Body of pancreas (tissue), 4 donors: ENCODE measurements around the gene SLC26A11. TPM values are rescaled to one million over a fixed set of nuclear protein-coding genes. Genes with fewer than 3 reads are reported as not detected.

Source experiments
- ATAC-seq: fragments of 150-250 bp; one replicate; pipeline ENCODE4 v1.9.1; 2016
- DNase-seq, 4 donors: peaks; one replicate each; pipeline ENCODE4 v3.0.0-alpha.2; 2019
- H3K27ac ChIP-seq, 4 donors: fragments of 200-600 bp; sonication (generic); 1 replicate in 3 of 4; 2 replicates in 1 of 4; pipeline versions ENCODE4 v1.5.1 to v1.6.1; 2016 to 2019; ENCODE audit warnings: mild to moderate bottlenecking in 1 of 4, mixed read lengths in 1 of 4, moderate library complexity in 1 of 4
- H3K27me3 ChIP-seq, 2 donors: fragments of 200-600 bp; sonication (generic); one replicate each; pipeline ENCODE4 v1.6.0; 2016; ENCODE audit warnings: mild to moderate bottlenecking in 1 of 2
- H3K36me3 ChIP-seq, 2 donors: fragments of 200-600 bp; sonication (generic); replicated peaks in 1 of 2; 2 replicates each; pipeline ENCODE4 v1.5.1; 2016; ENCODE audit warnings: low read depth in 2 of 2; ENCODE audit not compliant: insufficient read depth in 1 of 2
- H3K4me1 ChIP-seq: fragments of 200-600 bp; sonication (generic); one replicate; pipeline ENCODE4 v1.6.0; 2016
- H3K4me3 ChIP-seq, 2 donors: fragments of 200-600 bp; sonication (generic); 1 replicate in 1 of 2; 2 replicates in 1 of 2; pipeline ENCODE4 v1.5.1; 2016 to 2019
- H3K9me3 ChIP-seq, 3 donors: fragments of 200-600 bp; sonication (generic); 1 replicate in 2 of 3; 2 replicates in 1 of 3; pipeline ENCODE4 v1.5.1; 2016
- POLR2A ChIP-seq, 3 donors: fragments of 450-650 bp; IDR thresholded peaks; one replicate each; pipeline ENCODE4 v1.6.1; 2016; ENCODE audit warnings: antibody characterized with exemption in 3 of 3, mild to moderate bottlenecking in 2 of 3
- WGBS, 2 donors: methylation state at CpG; one replicate each; pipeline ENCODE4 v1.1.5; 2017; 5-methylcytosine and 5-hydroxymethylcytosine counted together
- intact Hi-C: fragments of 100-400 bp; cut with DNase I; formaldehyde crosslinking; loops from one replicate; pipeline ENCODE4 v1.15.1; 2023
- total RNA-seq, 2 donors: library from RNA; depleted of rRNA; stranded (reverse); fragments of >200 nt; gene quantifications; one replicate each; pipeline ENCODE4 v1.1.0, GENCODE V29; 2016
- TF ChIP-seq, protein P1 (sequence below), 7 experiments: fragments of 450-650 bp in 4 of 7; fragments of 200-600 bp in 3 of 7; sonication (generic) in 3 of 7; IDR thresholded peaks; one replicate each; pipeline ENCODE4 v1.5.1; 2016 to 2019; ENCODE audit warnings: antibody characterized with exemption in 7 of 7

SLC26A11 gene
- total RNA-seq, 2 donors from 2014 or later, result 7.5 to 11.5 TPM

GRCh38 chr17:80259457-80260068 lies 39.3 kb downstream of the SLC26A11 start:
- no peak for TF ChIP-seq POLR2A (IDR thresholded peaks at IDR 0.05)
- WGBS, 2 donors, result 36 to 52% methylated on average over 18 of the region's 18 CpGs
- Histone ChIP-seq H3K27me3 (no peaks in the 10 kb centered on the region), H3K4me3 (peak overlapping the region in 1 of 2 donors; percentile 48), H3K27ac (peak overlapping the region; percentile 83 to 94 (median 90)), H3K36me3 (no peaks in the 10 kb centered on the region), H3K9me3 (no peaks in the 10 kb centered on the region), H3K4me1 (peaks cover 48% of the 10 kb centered on the region)
- DNase-seq, result no peak
- intact Hi-C loops, result loop anchor here (10.0 kb wide), 1 partner anchor 165 kb away; no protein-coding TSS in a partner anchor
- ATAC-seq, result no peak

DNA sequence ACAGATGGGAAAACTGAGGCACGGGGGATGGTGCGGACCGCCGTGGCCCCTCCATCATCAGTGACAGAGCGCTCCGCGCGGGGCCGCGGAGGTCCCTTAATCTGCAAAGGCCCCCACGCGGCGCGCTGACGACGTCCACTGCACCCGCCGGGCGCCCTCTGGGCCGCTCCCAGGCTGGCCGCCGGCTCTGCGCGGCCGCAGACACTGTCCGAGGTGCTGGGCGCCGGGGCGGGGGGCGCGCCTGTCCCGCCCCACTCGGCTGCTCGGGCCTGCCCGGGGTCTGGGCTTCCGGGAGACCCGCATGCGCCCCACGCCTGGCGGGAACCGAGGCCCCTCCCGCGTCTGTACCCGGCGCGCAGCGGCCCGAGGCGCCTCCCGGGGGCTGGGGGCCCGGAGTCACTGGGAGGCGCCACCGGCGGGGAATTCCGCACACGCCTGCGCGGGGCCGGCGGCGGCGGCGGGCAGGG lies 39.9 kb downstream of the SLC26A11 start:
- TF ChIP-seq POLR2A (IDR thresholded peaks at IDR 0.05), result peak; percentile 26 to 55 (median 44)
- TF ChIP-seq, protein P1, sequence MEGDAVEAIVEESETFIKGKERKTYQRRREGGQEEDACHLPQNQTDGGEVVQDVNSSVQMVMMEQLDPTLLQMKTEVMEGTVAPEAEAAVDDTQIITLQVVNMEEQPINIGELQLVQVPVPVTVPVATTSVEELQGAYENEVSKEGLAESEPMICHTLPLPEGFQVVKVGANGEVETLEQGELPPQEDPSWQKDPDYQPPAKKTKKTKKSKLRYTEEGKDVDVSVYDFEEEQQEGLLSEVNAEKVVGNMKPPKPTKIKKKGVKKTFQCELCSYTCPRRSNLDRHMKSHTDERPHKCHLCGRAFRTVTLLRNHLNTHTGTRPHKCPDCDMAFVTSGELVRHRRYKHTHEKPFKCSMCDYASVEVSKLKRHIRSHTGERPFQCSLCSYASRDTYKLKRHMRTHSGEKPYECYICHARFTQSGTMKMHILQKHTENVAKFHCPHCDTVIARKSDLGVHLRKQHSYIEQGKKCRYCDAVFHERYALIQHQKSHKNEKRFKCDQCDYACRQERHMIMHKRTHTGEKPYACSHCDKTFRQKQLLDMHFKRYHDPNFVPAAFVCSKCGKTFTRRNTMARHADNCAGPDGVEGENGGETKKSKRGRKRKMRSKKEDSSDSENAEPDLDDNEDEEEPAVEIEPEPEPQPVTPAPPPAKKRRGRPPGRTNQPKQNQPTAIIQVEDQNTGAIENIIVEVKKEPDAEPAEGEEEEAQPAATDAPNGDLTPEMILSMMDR (IDR thresholded peaks at IDR 0.05), result peak in 1 of 7 experiments; percentile 24
- H3K27ac ChIP-seq, result peak overlapping the region; percentile 83 to 94 (median 90)
- peak; percentile 72 to 77 (median 75) for DNase-seq
- 0 to 1% methylated on average over 7 to 29 of the region's 63 CpGs for WGBS, 2 donors
- intact Hi-C loops, result loop anchor here (10.0 kb wide), 1 partner anchor 165 kb away; no protein-coding TSS in a partner anchor
- no peaks in the 10 kb centered on the region for H3K9me3 ChIP-seq
- H3K36me3 ChIP-seq, result no peaks in the 10 kb centered on the region
- ATAC-seq, result peak; percentile 78
- H3K27me3 ChIP-seq, result no peaks in the 10 kb centered on the region
- peaks cover 46% of the 10 kb centered on the region for H3K4me1 ChIP-seq
- H3K4me3 ChIP-seq, result peak overlapping the region in 1 of 2 donors; percentile 48

GRCh38 chr17:80260791-80261158 lies 40.5 kb downstream of the SLC26A11 start, which contains the start of gene RNF213:
TSS of gene RNF213 (plus strand) at chr17:80260852. CDS start at chr17:80263682, 2,830 bp downstream.
- Histone ChIP-seq H3K4me3 (peak within 1 kb of the TSS; percentile 79 to 81), H3K27me3 (no peaks in the 10 kb centered on the region), H3K36me3 (no peaks in the 10 kb centered on the region), H3K9me3 (no peaks in the 10 kb centered on the region), H3K4me1 (peaks cover 47% of the 10 kb centered on the region), H3K27ac (peak within 1 kb of the TSS; percentile 95 to 99 (median 96))
- intact Hi-C loops, result loop anchor here (10.0 kb wide), 1 partner anchor 166 kb away; no protein-coding TSS in a partner anchor
- WGBS, 2 donors, result 0% methylated on average over 45 of the region's 54 CpGs; no CpG with 5 or more reads in 1 of the 2 donors
- DNase-seq (peak; percentile 57 to 68 (median 65)), ATAC-seq (peak; percentile 59)
- TF ChIP-seq POLR2A (IDR thresholded peaks at IDR 0.05), result peak; percentile 36 to 43 (median 37)
- TF ChIP-seq, protein P1 (IDR thresholded peaks at IDR 0.05), result no peak

DNA sequence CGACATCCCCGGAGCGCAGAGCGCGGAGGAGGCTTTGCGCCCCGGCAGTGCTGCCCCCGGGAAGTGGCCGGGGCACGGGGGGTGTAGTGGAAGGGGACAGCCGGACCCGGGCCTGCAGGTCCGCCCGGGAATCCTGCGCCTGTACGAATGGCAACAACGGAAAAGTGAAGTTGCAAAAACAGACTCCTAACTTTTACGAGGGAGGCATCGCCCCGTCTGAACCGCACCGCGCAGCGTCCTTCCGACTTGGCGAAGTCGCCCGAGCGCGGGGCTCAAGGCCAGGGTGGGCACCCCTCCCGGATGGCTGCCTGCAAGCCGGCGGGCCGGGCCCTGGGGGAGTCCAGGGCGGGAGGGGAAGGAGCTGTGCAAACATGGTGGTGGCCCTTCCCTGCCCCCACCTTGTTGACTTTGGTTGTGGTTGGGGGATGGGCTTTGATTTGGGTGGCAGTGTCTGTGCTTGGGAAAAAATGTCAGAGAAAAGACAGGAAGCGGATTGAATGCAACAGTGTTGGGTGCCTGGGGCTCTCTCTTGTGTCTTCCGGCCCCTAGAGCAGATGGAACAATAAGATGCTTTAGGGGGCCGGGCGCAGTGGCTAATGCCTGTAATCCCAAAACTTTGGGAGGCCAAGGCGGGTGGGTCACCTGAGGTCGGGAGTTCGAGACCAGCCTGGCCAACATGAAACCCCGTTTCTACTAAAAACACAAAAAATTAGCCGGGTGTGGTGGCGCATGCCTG lies 41.1 kb downstream of the SLC26A11 start:
- H3K4me1 ChIP-seq, result peaks cover 47% of the 10 kb centered on the region
- peak; percentile 58 to 69 (median 68) for DNase-seq

More for the DNA sequence above, 41.1 kb downstream of the SLC26A11 start:
- H3K4me3 ChIP-seq, result peak overlapping the region; percentile 79 to 81
- intact Hi-C loops, result loop anchor here (10.0 kb wide), 1 partner anchor 167 kb away; no protein-coding TSS in a partner anchor
- H3K36me3 ChIP-seq, result no peaks in the 10 kb centered on the region
- H3K27ac ChIP-seq, result peak overlapping the region; percentile 95 to 99 (median 96)
- H3K9me3 ChIP-seq, result no peaks in the 10 kb centered on the region
- 4 to 25% methylated on average over 13 to 45 of the region's 45 CpGs for WGBS, 2 donors
- peak; percentile 25 for ATAC-seq
- TF ChIP-seq, protein P1 (IDR thresholded peaks at IDR 0.05), result no peak
- TF ChIP-seq POLR2A (IDR thresholded peaks at IDR 0.05), result peak in 2 of 3 donors; percentile 39 to 51
- H3K27me3 ChIP-seq, result no peaks in the 10 kb centered on the region
